ENCODE data around the gene CPS1. TPM values are rescaled to one million over a fixed set of nuclear protein-coding genes. Genes with fewer than 3 reads are reported as not detected.

The CPS1 gene
- total and polyA plus RNA-seq, 2 donors (not counting 3 experiments of a cell fraction or from before 2014, with no cell fraction given): 0.18 to 0.53 TPM

- Histone ChIP-seq H3K4me3 (replicated peaks in 1 of 3; ENCODE audit: insufficient read depth in 1 of 3, low read depth in 1 of 3, low read length in 3 of 3) (no peak overlapping the region), H3K9me3 (replicated peaks; ENCODE audit: control insufficient read depth, insufficient read depth, low read length) (no peaks in the 10 kb centered on the region), H3K9me1 (replicated peaks; ENCODE audit: control insufficient read depth, extremely low read depth, insufficient read depth, low read length) (no peaks in the 10 kb centered on the region), H3K79me2 (ENCODE audit: control insufficient read depth, insufficient read depth, low read length) (no peaks in the 10 kb centered on the region), H4K20me1 (replicated peaks; ENCODE audit: control insufficient read depth, extremely low read depth, insufficient read depth, low read length) (no peaks in the 10 kb centered on the region), H3K36me3 (ENCODE audit: control insufficient read depth in 2 of 2, extremely low read depth in 1 of 2, insufficient read depth in 2 of 2, low read length in 2 of 2) (no peaks in the 10 kb centered on the region), H3K9ac (replicated peaks; ENCODE audit: extremely low read depth, insufficient read depth, low read length) (no peak overlapping the region), H3K4me2 (ENCODE audit: insufficient read depth, low read length) (no peak overlapping the region), H3K4me1 (ENCODE audit: control insufficient read depth, extremely low read depth, insufficient read depth, low read length) (no peaks in the 10 kb centered on the region), H3K27ac (ENCODE audit: insufficient read depth, low read depth, low read length) (no peak overlapping the region), H3K27me3 (ENCODE audit: control insufficient read depth in 2 of 2, insufficient read depth in 2 of 2, low read length in 2 of 2) (no peaks in the 10 kb centered on the region), H2AFZ (ENCODE audit: low read depth, low read length) (no peak overlapping the region)
- TF ChIP-seq JUN (IDR thresholded peaks at IDR 0.05; ENCODE audit: borderline replicate concordance, insufficient read depth, insufficient read length, low read depth) (no peak), MAX (IDR thresholded peaks at IDR 0.05; ENCODE audit: insufficient read depth, insufficient read length) (no peak), EZH2 (IDR thresholded peaks at IDR 0.05; ENCODE audit: borderline replicate concordance, low read depth, low read length, severe bottlenecking) (no peak), GATA2 (IDR thresholded peaks at IDR 0.05; ENCODE audit: insufficient read depth, insufficient read length, low read depth, low read length) (no peak), POLR2AphosphoS5 (IDR thresholded peaks at IDR 0.05; ENCODE audit: insufficient read depth, low read depth, low read length) (no peak), POLR2A (IDR thresholded peaks at IDR 0.05; ENCODE audit: low read depth, low read length) (no peak), FOS (IDR thresholded peaks at IDR 0.05; ENCODE audit: borderline replicate concordance, insufficient read depth, low read length) (no peak), MYC (IDR thresholded peaks at IDR 0.05; ENCODE audit: low read depth, low read length) (no peak)
- TF ChIP-seq, protein P1, sequence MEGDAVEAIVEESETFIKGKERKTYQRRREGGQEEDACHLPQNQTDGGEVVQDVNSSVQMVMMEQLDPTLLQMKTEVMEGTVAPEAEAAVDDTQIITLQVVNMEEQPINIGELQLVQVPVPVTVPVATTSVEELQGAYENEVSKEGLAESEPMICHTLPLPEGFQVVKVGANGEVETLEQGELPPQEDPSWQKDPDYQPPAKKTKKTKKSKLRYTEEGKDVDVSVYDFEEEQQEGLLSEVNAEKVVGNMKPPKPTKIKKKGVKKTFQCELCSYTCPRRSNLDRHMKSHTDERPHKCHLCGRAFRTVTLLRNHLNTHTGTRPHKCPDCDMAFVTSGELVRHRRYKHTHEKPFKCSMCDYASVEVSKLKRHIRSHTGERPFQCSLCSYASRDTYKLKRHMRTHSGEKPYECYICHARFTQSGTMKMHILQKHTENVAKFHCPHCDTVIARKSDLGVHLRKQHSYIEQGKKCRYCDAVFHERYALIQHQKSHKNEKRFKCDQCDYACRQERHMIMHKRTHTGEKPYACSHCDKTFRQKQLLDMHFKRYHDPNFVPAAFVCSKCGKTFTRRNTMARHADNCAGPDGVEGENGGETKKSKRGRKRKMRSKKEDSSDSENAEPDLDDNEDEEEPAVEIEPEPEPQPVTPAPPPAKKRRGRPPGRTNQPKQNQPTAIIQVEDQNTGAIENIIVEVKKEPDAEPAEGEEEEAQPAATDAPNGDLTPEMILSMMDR (IDR thresholded peaks at IDR 0.05; ENCODE audit: extremely low read depth in 1 of 2, insufficient read depth in 1 of 2, low read depth in 1 of 2, low read length in 2 of 2): no peak
- no peak for DNase-seq (ENCODE audit: low read depth, low spot score)
- intact Hi-C loops (cut with micrococcal nuclease): no loop called here
- BruUV-seq (replicated peaks): no TSS peak
- dilution Hi-C loops (cut with MboI; ENCODE audit: extremely low pct_ligation_motif_present, low sequenced_read_pairs): no loop called here
- FAIRE-seq: no peak
- POLR2A ChIA-PET: no interaction called here
- CTCF ChIA-PET: interaction anchor here (0.6 kb wide), 1 partner anchor 360 kb away, joined by 4 read pairs; no protein-coding TSS in a partner anchor
These were observed 74.6 kb downstream of the CPS1 start for GRCh38 chr2:210630873-210631560.
